CD14-positive monocyte (primary cell): ENCODE results near the gene NUP214. TPM values are rescaled to one million over a fixed set of nuclear protein-coding genes. Genes with fewer than 3 reads are reported as not detected.

Source experiments
- DNase-seq, 3 donors: peaks; one replicate each; pipeline ENCODE4 v3.0.0-alpha.2; 2011 to 2022
- H2AFZ ChIP-seq: 2 replicates; pipeline ENCODE4 v1.6.0; 2012; ENCODE audit warnings: mild to moderate bottlenecking, low read depth, low read length, inconsistent platforms; ENCODE audit not compliant: insufficient read depth, poor library complexity, severe bottlenecking
- H3K27ac ChIP-seq, 2 donors: 1 replicate in 1 of 2; 2 replicates in 1 of 2; pipeline ENCODE4 v1.5.1; 2012 to 2013; ENCODE audit warnings: low read length in 2 of 2, control low read depth in 1 of 2, inconsistent platforms in 1 of 2, low read depth in 1 of 2, mild to moderate bottlenecking in 1 of 2
- H3K27me3 ChIP-seq, 2 donors: one replicate each; pipeline versions ENCODE4 v1.6.0 to v1.6.1; 2011 to 2013; ENCODE audit warnings: low read length in 2 of 2; ENCODE audit not compliant: control insufficient read depth in 2 of 2, insufficient read depth in 2 of 2
- H3K36me3 ChIP-seq, 2 donors: replicated peaks in 1 of 2; 1 replicate in 1 of 2; 2 replicates in 1 of 2; pipeline versions ENCODE4 v1.5.1 to v1.6.1; 2012 to 2013; ENCODE audit warnings: low read length in 2 of 2, control low read depth in 1 of 2, inconsistent platforms in 1 of 2, mild to moderate bottlenecking in 1 of 2; ENCODE audit not compliant: insufficient read depth in 2 of 2, control insufficient read depth in 1 of 2
- H3K4me1 ChIP-seq, 2 donors: 1 replicate in 1 of 2; 2 replicates in 1 of 2; pipeline versions ENCODE4 v1.5.1 to v1.6.1; 2012 to 2013; ENCODE audit warnings: low read length in 2 of 2, control low read depth in 1 of 2, inconsistent platforms in 1 of 2, mild to moderate bottlenecking in 1 of 2, moderate library complexity in 1 of 2; ENCODE audit not compliant: insufficient read depth in 2 of 2, control insufficient read depth in 1 of 2
- H3K4me2 ChIP-seq: replicated peaks from 2 replicates; pipeline ENCODE3; 2012; ENCODE audit warnings: low read length, moderate library complexity, mild to moderate bottlenecking; ENCODE audit not compliant: poor library complexity, severe bottlenecking; ENCODE audit errors: extremely low read depth
- H3K4me3 ChIP-seq, 3 experiments: fragments of 200-600 bp in 1 of 3; sonication (generic) in 1 of 3; replicated peaks in 1 of 3; 1 replicate in 2 of 3; 2 replicates in 1 of 3; pipeline ENCODE4 v1.5.1; 2011 to 2013; ENCODE audit warnings: low read length in 3 of 3, mild to moderate bottlenecking in 3 of 3, control low read depth in 2 of 3, low read depth in 2 of 3, inconsistent platforms in 1 of 3, moderate library complexity in 1 of 3
- H3K79me2 ChIP-seq: 2 replicates; pipeline ENCODE4 v1.6.0; 2012; ENCODE audit warnings: mild to moderate bottlenecking, control low read depth, inconsistent platforms, low read length, moderate library complexity; ENCODE audit not compliant: insufficient read depth
- H3K9ac ChIP-seq: 2 replicates; pipeline ENCODE4 v1.6.0; 2017; ENCODE audit warnings: low read length, mild to moderate bottlenecking; ENCODE audit not compliant: insufficient read depth, poor library complexity, severe bottlenecking
- H3K9me3 ChIP-seq, 2 donors: replicated peaks in 1 of 2; 1 replicate in 1 of 2; 2 replicates in 1 of 2; pipeline versions ENCODE4 v1.5.1 to v1.6.1; 2012 to 2013; ENCODE audit warnings: low read length in 2 of 2, control low read depth in 1 of 2; ENCODE audit not compliant: control insufficient read depth in 1 of 2, insufficient read depth in 1 of 2
- H4K20me1 ChIP-seq: 2 replicates; pipeline ENCODE4 v1.6.0; 2012; ENCODE audit warnings: mild to moderate bottlenecking, low read length, control low read depth, moderate library complexity; ENCODE audit not compliant: insufficient read depth
- H3K27ac Mint-ChIP-seq, 7 donors: one replicate each; pipeline ENCODE4 v1.8.0; 2020; ENCODE audit warnings: mild to moderate bottlenecking in 7 of 7, mixed read lengths in 7 of 7, moderate library complexity in 6 of 7, inconsistent platforms in 2 of 7
- H3K27me3 Mint-ChIP-seq, 3 donors: one replicate each; pipeline ENCODE4 v1.8.0; 2021 to 2022; ENCODE audit warnings: low read depth in 3 of 3, mild to moderate bottlenecking in 3 of 3, mixed read lengths in 3 of 3, moderate library complexity in 3 of 3, inconsistent platforms in 1 of 3
- H3K36me3 Mint-ChIP-seq, 2 donors: one replicate each; pipeline ENCODE4 v1.8.0; 2020; ENCODE audit warnings: mixed read lengths in 2 of 2, inconsistent platforms in 1 of 2, mild to moderate bottlenecking in 1 of 2
- H3K4me1 Mint-ChIP-seq: one replicate; pipeline ENCODE4 v1.8.0; 2020; ENCODE audit warnings: mild to moderate bottlenecking, mixed read lengths
- H3K4me3 Mint-ChIP-seq, 2 donors: one replicate each; pipeline ENCODE4 v1.8.0; 2020; ENCODE audit warnings: mild to moderate bottlenecking in 2 of 2, mixed read lengths in 2 of 2, moderate library complexity in 1 of 2
- H3K9me3 Mint-ChIP-seq, 7 donors: one replicate each; pipeline ENCODE4 v1.8.0; 2020 to 2022; ENCODE audit warnings: mixed read lengths in 7 of 7, mild to moderate bottlenecking in 6 of 7, moderate library complexity in 6 of 7, inconsistent platforms in 2 of 7
- CTCF ChIP-seq: fragments of 200-600 bp; IDR thresholded peaks from one replicate; pipeline ENCODE4 v1.8.0; 2022; ENCODE audit warnings: antibody characterized with exemption, mild to moderate bottlenecking
- WGBS: methylation state at CpG from one replicate; pipeline ENCODE4 v1.1.5; 2013; ENCODE audit warnings: missing lambda C conversion rate; ENCODE audit not compliant: insufficient coverage; 5-methylcytosine and 5-hydroxymethylcytosine counted together
- intact Hi-C, 2 donors: fragments of 100-400 bp; cut with micrococcal nuclease; formaldehyde crosslinking; loops; one replicate each; pipeline versions ENCODE4 v1.15.0 to v1.15.1; 2023
- polyA plus RNA-seq, 3 donors: library from polyadenylated mRNA; depleted of rRNA in 1 of 3; unstranded in 2 of 3; stranded (reverse) in 1 of 3; fragments of 300-500 nt in 2 of 3; fragments of >200 nt in 1 of 3; fragmentation: Illumina TruSeq in 2 of 3; gene quantifications; 1 replicate in 2 of 3; 2 replicates in 1 of 3; pipeline ENCODE4 v1.2.3, GENCODE V29; 2012 to 2021

NUP214 gene
- polyA plus RNA-seq, 3 donors = 94.9 to 329 (median 214) TPM

DNA sequence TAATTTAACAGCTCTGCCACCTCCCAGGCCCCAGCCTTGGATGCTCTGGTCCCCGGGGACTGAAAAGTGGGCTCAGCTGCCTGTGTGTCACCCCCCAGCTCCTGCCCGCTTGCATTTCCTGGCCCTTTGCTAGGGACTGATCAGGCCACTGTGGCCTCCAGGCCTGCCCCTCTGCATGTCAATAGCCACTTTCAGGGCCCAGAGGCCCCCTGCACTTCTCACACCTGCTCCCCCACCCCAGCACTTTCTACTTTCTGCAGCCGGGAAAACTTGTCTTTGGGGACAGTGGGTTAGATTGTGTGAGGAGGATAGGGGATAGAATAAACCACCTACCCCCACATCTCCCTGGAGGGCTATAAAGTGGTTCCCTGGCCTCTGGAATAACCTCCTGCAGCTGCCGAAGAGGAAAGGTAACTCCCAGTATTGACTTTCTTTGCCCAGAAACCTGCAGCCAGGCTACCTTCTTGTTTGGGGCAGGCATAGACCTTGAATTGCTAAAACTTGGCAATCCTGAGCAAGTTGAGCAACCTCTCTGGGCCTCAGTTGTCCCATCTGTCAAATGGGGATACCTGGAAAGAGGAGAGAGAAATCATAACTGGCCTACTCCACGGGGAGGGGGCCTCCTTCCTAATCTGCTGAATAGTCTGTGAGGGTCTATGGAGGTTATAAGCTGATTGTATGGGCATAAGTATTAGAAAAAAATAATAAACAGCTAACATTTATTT, 21.2 kb upstream of the NUP214 start:
- H4K20me1 ChIP-seq = no peaks in the 10 kb centered on the region
- H3K9ac ChIP-seq = no peak overlapping the region
- no peak overlapping the region for H3K4me3 Mint-ChIP-seq
- H3K4me2 ChIP-seq = no peak overlapping the region
- H3K9me3 Mint-ChIP-seq = no peaks in the 10 kb centered on the region
- H3K36me3 Mint-ChIP-seq = no peaks in the 10 kb centered on the region
- no peaks in the 10 kb centered on the region for H3K9me3 ChIP-seq
- H3K27me3 ChIP-seq = no peaks in the 10 kb centered on the region
- H2AFZ ChIP-seq = no peak overlapping the region
- TF ChIP-seq CTCF = no peak
- no peaks in the 10 kb centered on the region for H3K4me1 Mint-ChIP-seq
- no peak overlapping the region for H3K27ac Mint-ChIP-seq
- DNase-seq = no peak
- no peak overlapping the region for H3K4me3 ChIP-seq
- H3K27ac ChIP-seq = no peak overlapping the region
- peaks cover 0 to 7% (median 3%) of the 10 kb centered on the region in 3 donors for H3K27me3 Mint-ChIP-seq
- intact Hi-C loops = no loop called here
- WGBS = 93% methylated on average over 2 of the region's 5 CpGs
- no peaks in the 10 kb centered on the region for H3K79me2 ChIP-seq
- H3K4me1 ChIP-seq = no peaks in the 10 kb centered on the region
- H3K36me3 ChIP-seq = no peaks in the 10 kb centered on the region

DNA sequence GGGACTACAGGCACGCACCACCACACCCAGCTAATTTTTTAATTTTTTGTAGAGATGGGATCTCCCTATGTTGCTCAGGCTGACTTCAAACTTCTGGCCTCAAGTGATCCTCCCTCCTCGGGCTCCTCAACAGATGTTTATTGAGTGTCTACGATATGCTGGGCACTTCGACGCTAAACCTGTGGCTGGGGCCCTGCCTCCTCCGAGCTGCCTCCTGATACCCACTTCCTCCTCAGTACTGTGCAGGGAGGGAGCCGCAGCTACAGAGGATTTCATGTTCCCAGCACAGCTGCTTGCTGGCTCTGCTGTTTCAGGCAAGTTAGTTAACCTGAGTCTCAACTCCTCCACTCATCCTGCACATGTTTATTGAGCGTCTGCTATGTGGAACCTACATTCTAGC, 19.4 kb upstream of the NUP214 start:
- intact Hi-C loops = no loop called here
- no peaks in the 10 kb centered on the region for H3K9me3 Mint-ChIP-seq
- DNase-seq = no peak
- no peak overlapping the region for H3K27ac Mint-ChIP-seq
- H2AFZ ChIP-seq = no peak overlapping the region
- TF ChIP-seq CTCF = no peak
- H3K36me3 Mint-ChIP-seq = no peaks in the 10 kb centered on the region
- no peak overlapping the region for H3K9ac ChIP-seq
- H3K27me3 ChIP-seq = no peaks in the 10 kb centered on the region
- no peak overlapping the region for H3K4me3 Mint-ChIP-seq
- no peak overlapping the region for H3K4me3 ChIP-seq
- H3K79me2 ChIP-seq = no peaks in the 10 kb centered on the region
- no peaks in the 10 kb centered on the region for H3K36me3 ChIP-seq
- no peaks in the 10 kb centered on the region for H3K4me1 Mint-ChIP-seq
- H3K9me3 ChIP-seq = no peaks in the 10 kb centered on the region
- H3K27me3 Mint-ChIP-seq = peaks cover 2 to 5% (median 3%) of the 10 kb centered on the region in 3 donors
- H3K27ac ChIP-seq = no peak overlapping the region
- WGBS = 53% methylated on average over 2 of the region's 8 CpGs
- H3K4me2 ChIP-seq = no peak overlapping the region
- H4K20me1 ChIP-seq = no peaks in the 10 kb centered on the region
- no peaks in the 10 kb centered on the region for H3K4me1 ChIP-seq
